Thyroid gland (tissue), 4 donors: ENCODE measurements around the gene STK31.

Experiments used
- POLR2A ChIP-seq, 2 donors: fragments of 450-650 bp; IDR thresholded peaks; one replicate each; pipeline ENCODE4 v1.6.1; 2017; ENCODE audit warnings: antibody characterized with exemption in 2 of 2, mild to moderate bottlenecking in 2 of 2, moderate library complexity in 1 of 2
- TF ChIP-seq, protein P1 (sequence below), 6 experiments: fragments of 200-600 bp in 3 of 6; fragments of 450-650 bp in 3 of 6; sonication (generic) in 3 of 6; IDR thresholded peaks; one replicate each; pipeline ENCODE4 v1.5.1; 2016 to 2019; ENCODE audit warnings: antibody characterized with exemption in 6 of 6, mild to moderate bottlenecking in 2 of 6, inconsistent platforms in 1 of 6, moderate library complexity in 1 of 6

- TF ChIP-seq, protein P1, sequence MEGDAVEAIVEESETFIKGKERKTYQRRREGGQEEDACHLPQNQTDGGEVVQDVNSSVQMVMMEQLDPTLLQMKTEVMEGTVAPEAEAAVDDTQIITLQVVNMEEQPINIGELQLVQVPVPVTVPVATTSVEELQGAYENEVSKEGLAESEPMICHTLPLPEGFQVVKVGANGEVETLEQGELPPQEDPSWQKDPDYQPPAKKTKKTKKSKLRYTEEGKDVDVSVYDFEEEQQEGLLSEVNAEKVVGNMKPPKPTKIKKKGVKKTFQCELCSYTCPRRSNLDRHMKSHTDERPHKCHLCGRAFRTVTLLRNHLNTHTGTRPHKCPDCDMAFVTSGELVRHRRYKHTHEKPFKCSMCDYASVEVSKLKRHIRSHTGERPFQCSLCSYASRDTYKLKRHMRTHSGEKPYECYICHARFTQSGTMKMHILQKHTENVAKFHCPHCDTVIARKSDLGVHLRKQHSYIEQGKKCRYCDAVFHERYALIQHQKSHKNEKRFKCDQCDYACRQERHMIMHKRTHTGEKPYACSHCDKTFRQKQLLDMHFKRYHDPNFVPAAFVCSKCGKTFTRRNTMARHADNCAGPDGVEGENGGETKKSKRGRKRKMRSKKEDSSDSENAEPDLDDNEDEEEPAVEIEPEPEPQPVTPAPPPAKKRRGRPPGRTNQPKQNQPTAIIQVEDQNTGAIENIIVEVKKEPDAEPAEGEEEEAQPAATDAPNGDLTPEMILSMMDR (IDR thresholded peaks at IDR 0.05), result no peak
- no peak for TF ChIP-seq POLR2A (IDR thresholded peaks at IDR 0.05)
Measured at GRCh38 chr7:23811540-23811939, 101.5 kb downstream of the STK31 start.
